HCEC 1CT (cell line): Measurements from ENCODE around the gene MREG.
"Not testable (repeated sequence)": the region's sequence is repeated elsewhere in the genome, so short reads cannot be mapped to it uniquely, and the experiment has no call there.

Experiments used
- DNase-seq: peaks from one replicate; pipeline ENCODE4 v3.0.0-alpha.2; 2017

MREG gene

DNA sequence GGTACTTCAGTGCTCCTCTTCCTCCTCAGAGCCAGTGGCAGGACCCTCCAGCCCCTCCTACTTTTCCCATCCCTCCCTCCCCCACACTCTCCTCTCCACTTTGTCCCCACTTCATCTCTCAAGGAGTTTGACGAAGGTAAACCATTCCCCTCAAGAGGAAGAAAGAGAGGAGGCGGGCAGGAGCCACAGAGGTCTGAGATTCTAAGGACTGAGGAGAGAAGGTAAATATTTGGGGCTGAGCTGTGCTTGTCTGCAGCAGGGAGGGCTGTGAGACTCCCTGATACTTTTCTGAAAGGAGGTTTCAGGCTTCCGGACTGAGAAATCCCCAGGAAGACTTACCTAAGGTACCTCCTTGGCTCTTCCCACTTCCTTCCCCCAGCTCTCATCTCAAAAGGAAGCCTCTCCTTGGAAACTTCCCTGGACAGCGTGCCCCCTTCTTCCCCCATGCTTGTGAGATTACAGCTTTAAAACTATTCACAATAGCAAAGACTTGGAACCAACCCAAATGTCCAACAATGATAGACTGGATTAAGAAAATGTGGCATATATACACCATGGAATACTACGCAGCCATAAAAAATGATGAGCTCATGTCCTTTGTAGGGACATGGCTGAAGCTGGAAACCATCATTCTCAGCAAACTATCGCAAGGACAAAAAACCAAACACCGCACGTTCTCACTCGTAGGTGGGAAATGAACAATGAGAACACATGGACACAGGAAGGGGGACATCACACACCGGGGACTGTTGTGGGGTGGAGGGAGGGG is 55.8 kb downstream of the MREG start:
- DNase-seq: not testable (repeated sequence)

DNA sequence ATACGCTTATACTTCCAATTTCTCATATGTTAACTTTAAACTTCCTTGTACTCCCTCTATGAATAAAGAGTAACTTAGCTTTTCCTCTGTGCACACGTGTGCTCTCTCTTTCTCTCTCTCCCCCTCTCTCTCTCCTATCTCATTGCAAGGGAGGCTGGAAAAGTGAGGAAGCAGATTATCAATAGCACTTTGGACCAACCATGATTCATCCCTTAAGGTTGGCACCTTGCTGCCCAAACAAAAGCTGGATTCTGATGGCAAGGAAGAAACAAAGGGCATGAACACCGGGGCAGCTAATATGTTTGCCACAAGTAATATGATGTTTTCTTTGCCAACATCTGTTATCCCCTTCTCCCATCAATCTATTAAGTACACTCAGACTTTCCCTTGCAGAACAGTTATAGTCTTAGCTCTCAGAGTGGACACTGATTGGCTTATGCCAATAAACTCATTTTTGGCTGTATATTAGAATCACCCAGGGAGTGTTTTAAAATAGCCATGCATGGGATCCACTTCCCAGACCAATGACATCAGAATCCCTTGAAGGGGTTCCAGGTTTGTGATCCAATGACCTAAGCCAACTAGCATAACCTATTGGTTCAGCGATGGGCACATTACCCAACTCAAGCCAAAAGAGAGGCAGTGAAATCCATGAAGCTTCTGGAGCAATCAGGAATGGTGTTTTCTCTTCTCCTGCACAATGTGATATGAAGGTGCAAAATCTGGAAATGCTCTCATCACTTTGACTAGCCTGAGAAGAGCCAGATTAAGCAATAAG is 60.3 kb downstream of the MREG start:
- no peak for DNase-seq

DNA sequence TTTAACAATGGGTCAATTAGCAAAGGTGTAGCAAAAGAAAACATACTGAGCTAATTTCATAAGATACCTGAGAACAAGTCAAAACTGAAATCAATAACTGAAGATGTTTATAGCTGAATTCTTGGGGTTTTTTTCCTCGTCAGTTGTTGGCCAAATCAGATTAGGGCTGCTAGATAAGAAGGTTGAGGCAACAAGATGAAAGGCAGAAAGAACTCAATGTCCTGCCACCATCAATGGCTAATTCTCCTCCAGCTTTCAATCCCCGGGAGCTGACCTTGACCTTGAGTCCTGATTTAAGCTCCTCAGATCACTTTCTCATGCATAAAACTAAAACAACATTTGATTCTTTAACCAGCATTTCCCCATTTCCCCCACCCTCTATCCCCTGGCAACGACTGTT is 61.8 kb downstream of the MREG start:
- no peak for DNase-seq

DNA sequence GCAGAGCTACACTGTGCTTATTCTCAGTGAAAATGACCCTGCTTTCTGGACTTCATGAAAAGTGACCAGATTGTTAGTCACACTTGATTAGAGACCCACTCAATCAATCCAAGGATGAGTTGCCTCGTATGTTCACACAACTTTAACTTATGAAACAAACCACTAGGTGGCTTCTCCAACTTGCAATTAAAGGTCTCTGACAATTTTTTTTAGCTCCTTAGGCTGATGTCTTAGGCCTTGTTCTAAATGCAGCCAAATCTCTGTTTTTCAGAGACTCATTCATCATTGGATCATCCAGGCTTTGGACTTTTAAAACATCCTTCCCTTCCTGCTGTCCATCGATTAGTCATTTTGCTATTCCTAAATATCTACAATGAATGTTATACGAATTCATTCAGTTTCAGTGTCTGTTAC is 63.4 kb downstream of the MREG start:
- peak; percentile 75 for DNase-seq

GRCh38 chr2:215948051-215948450 is 65.3 kb downstream of the MREG start:
- DNase-seq: no peak

DNA sequence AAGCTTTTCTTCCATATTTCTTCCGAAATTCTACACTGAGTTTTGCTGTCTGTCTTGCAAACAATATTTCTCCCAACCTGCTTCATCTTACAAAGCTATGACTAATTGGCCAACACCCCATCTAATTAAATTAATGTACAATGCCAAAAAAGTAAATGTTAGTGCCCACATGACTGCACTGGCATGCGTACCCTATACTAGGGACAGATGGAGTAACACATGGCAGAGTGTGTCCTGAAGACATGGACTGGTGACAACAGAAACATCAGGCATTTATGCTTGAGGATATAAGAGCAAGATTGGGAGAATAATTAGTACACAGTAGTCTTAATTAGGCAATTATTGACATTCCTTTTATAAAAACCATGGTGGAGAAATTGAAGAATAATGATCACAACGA is 66.8 kb downstream of the MREG start:
- DNase-seq: no peak

GRCh38 chr2:215942194-215942593 is 71.2 kb downstream of the MREG start:
- DNase-seq: no peak

GRCh38 chr2:215941726-215942125 is 71.6 kb downstream of the MREG start:
- no peak for DNase-seq

DNA sequence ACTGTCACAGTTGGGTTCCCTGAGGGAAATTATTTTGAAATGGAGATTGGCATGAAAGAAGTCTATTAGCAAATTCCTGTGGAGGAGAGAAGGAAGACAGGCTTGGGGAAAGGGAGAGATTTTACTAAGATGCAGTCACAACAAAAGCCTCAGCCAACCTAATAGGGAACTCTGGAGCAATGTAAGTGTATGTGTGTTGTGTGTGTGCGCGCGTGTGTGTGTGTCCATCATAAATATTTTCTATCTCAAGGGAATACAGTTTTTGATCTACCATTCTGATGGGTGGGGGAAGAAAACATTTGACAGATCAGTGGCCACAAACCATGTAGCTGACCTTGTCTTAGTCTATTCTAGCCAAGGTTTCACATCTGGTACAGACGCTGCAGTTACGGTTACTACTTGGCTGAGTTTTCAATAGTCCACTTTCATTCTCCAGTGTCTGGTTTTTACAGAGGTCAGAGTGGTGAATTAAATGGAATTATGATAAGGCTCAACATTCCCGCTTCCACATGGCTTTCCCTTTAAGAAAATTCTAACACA is 72.6 kb downstream of the MREG start:
- DNase-seq: no peak

DNA sequence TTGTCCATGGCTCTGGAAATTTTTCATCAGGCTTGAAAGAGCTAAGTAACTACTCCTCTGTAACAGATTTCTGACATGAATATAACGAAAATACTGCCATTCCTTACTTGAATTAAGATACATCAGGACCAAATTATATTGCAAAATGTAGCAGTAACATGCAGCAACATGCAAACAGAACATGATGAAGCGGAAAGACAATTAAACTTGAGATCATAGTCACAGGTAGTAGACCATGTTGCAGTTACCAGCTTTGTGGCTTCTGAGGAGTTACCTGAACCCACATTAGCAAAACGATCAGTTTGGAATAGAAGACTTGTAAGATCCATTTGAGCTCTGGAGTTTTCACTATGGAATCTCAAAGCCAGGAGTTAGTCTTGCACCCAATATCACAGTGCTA is 76.2 kb downstream of the MREG start:
- no peak for DNase-seq

- peak; percentile 41 for DNase-seq
Measured at GRCh38 chr2:215933151-215933550, 80.2 kb downstream of the MREG start.

DNA sequence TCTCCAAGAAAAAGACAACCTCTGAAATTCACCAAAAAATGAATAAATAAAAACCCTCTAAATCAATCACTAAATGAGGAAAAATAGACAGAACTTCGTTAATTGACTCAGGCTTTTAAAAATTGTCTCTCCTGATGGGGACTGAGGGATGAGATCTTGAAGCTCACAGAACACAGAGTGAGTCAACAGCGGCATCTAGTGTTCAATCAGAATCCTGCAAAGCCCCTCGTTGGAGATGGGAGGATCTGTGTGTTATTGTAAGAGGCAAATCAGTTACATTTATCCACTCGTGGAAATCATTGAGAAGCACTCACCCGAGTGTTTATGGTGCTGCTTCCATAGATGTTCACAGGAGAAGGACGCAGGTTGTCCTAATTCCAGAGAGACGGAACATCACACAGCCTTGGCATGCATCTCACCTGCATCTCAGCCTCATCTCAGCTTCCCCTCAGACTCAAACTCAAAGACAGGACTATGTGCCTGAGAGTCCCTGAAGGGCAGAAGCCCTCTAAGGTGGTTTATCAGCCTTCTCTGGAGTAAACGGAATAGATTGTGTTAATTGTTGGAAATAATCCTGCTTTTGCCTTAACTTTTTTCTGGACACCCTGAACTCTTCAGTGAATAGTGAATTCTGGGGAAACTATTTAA is 82.0 kb downstream of the MREG start:
- peak; percentile 61 for DNase-seq

GRCh38 chr2:215930505-215931253 is 82.7 kb downstream of the MREG start:
- DNase-seq: peak; percentile 49

DNA sequence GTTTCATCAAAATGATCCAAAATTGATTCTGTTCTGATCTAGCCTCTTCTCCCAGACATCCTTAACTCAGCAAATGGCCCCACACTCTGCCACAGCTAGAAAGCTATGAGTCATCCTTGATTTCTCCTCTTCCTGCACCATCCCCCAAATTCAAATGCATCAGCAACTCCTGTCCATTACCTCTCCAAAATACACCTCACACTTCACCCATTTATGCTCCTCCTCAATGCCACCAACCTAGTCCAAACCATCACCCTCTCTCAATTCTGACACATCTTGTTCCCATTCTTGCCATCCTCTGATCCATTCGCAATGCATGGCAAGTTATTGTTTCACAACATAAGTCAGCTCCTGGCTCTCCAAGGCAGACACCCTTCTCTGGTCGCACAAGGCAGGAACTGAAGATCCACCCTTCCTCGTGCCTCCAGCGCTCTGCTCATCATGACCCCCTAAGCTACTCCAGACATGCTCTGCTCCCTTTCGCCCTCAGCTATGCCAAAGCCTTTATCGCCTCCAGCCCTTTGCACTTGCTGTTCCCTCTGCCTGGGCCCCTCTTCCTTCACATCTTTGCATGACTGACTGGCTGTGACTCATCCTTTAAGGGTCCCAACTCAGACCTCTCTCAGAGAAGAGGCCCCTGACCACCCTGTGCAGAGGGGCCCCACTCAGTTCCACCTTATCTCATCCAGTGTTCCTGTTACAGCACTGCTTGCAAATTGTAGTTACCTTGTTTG is 83.6 kb downstream of the MREG start:
- DNase-seq: peak; percentile 61

DNA sequence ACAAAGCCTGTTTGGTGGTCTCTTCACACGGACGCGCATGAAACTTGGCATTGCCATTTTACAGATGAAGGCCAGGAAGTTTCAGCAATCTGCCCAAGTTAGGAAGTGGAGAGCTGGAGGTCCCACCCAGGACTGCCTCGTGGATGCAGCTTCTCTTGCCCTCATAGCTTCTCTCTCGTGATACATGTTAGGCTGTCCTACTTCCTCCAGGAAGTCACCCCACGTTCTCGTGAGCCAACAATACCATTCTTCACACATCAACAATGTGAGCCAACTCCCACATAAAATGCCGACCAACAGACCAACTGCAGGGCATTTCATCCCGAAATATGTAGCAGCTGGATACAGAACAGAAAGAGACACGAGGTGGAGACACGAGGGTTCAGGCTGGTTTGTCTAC is 85.3 kb downstream of the MREG start:
- no peak for DNase-seq

GRCh38 chr2:215926992-215927391 is 86.4 kb downstream of the MREG start:
- not testable (repeated sequence) for DNase-seq

GRCh38 chr2:215921895-215922294 is 91.5 kb downstream of the MREG start:
- peak; percentile 88 for DNase-seq

GRCh38 chr2:215920244-215921100 is 92.9 kb downstream of the MREG start:
- DNase-seq: peak; percentile 77

- no peak for DNase-seq
Measured at GRCh38 chr2:215919624-215920243, 93.6 kb downstream of the MREG start.

- DNase-seq: peak; percentile 25
Measured at GRCh38 chr2:215918901-215919599, 94.3 kb downstream of the MREG start.
